Measurements from ENCODE around the gene RBM14.

DNA sequence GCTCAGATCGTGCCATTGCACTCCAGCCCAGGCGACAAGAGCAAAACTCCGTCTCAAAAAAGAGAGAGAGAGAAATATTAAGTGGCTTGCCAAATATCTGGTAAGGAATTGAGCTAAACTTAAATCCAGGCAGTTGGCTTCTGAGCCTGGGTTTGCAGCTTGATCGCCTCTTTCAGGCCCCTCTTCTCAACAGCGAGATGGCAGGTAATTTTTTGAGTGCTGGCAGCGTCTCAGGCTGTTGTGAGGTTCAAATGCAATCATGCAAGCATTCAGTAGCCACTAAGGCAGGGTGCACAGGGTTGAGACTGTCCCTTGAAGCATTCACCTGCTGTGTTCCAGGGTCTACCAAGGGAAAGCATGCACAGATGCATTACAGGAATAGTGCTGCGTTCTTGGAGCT, 47.4 kb upstream of the RBM14 start:
- TF ChIP-seq, protein P1, sequence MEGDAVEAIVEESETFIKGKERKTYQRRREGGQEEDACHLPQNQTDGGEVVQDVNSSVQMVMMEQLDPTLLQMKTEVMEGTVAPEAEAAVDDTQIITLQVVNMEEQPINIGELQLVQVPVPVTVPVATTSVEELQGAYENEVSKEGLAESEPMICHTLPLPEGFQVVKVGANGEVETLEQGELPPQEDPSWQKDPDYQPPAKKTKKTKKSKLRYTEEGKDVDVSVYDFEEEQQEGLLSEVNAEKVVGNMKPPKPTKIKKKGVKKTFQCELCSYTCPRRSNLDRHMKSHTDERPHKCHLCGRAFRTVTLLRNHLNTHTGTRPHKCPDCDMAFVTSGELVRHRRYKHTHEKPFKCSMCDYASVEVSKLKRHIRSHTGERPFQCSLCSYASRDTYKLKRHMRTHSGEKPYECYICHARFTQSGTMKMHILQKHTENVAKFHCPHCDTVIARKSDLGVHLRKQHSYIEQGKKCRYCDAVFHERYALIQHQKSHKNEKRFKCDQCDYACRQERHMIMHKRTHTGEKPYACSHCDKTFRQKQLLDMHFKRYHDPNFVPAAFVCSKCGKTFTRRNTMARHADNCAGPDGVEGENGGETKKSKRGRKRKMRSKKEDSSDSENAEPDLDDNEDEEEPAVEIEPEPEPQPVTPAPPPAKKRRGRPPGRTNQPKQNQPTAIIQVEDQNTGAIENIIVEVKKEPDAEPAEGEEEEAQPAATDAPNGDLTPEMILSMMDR (IDR thresholded peaks at IDR 0.05; ENCODE audit: low read depth, low read length), result no peak
- no peak for TF ChIP-seq POLR2A (IDR thresholded peaks at IDR 0.05; ENCODE audit: extremely low read depth, insufficient read length)

Data from NB4 (cell line).